Ovary (tissue), 3 donors: ENCODE data around the gene ZSCAN5A.

Experiments
- EP300 ChIP-seq: sonication (generic); formaldehyde crosslinking; IDR thresholded peaks from one replicate; pipeline ENCODE4 v1.6.1; 2017; ENCODE audit warnings: antibody characterized with exemption
- POLR2A ChIP-seq: fragments of 450-650 bp; IDR thresholded peaks from one replicate; pipeline ENCODE4 v1.6.1; 2017; ENCODE audit warnings: antibody characterized with exemption, mild to moderate bottlenecking, moderate library complexity
- TF ChIP-seq, protein P1 (sequence below), 3 donors: fragments of 450-650 bp in 2 of 3; fragments of 200-600 bp in 1 of 3; IDR thresholded peaks; one replicate each; pipeline versions ENCODE4 v1.5.1 to v1.8.0; 2016 to 2022; ENCODE audit warnings: antibody characterized with exemption in 3 of 3, mild to moderate bottlenecking in 1 of 3
- donor health status: DM: no; HTN: no; CAD: no.

DNA sequence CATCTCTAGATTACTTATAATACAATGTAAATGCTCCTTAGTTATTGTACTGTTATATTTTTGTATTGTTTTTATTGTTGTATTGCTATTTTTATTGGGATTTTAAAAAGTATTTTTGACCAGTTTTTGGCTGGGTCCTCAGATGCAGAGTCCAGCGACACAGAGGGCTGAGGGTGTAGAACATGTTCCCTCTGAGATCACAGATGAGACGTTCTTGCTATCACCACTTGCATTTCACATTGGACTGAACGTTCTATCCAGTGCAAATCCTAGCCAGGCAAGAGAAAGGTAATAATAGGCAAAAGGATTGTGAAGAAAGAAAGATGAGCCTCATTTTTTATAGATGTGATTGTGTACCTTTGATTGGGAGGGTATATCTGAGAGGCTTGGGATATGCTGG, 15.0 kb downstream of the ZSCAN5A start:
- TF ChIP-seq, protein P1, sequence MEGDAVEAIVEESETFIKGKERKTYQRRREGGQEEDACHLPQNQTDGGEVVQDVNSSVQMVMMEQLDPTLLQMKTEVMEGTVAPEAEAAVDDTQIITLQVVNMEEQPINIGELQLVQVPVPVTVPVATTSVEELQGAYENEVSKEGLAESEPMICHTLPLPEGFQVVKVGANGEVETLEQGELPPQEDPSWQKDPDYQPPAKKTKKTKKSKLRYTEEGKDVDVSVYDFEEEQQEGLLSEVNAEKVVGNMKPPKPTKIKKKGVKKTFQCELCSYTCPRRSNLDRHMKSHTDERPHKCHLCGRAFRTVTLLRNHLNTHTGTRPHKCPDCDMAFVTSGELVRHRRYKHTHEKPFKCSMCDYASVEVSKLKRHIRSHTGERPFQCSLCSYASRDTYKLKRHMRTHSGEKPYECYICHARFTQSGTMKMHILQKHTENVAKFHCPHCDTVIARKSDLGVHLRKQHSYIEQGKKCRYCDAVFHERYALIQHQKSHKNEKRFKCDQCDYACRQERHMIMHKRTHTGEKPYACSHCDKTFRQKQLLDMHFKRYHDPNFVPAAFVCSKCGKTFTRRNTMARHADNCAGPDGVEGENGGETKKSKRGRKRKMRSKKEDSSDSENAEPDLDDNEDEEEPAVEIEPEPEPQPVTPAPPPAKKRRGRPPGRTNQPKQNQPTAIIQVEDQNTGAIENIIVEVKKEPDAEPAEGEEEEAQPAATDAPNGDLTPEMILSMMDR (IDR thresholded peaks at IDR 0.05), result no peak
- TF ChIP-seq EP300 (no peak), POLR2A (no peak)
